Right lobe of liver (tissue), 4 donors: Measurements from ENCODE around the gene FUBP3.

Experiments used
- POLR2A ChIP-seq: fragments of 450-650 bp; IDR thresholded peaks from one replicate; pipeline ENCODE4 v1.6.1; 2017; ENCODE audit warnings: antibody characterized with exemption, mild to moderate bottlenecking
- TF ChIP-seq, protein P1 (sequence below), 4 donors: fragments of 200-600 bp in 3 of 4; fragments of 450-650 bp in 1 of 4; IDR thresholded peaks; one replicate each; pipeline versions ENCODE4 v1.5.1 to v1.8.0; 2016 to 2022; ENCODE audit warnings: antibody characterized with exemption in 4 of 4, mild to moderate bottlenecking in 2 of 4
- donor health status: DM: no; HTN: no; CAD: no.
- donor health status: DM: no; HTN: no; CAD: no.
- donor health status: DM: no; HTN: yes; CAD: no.

DNA sequence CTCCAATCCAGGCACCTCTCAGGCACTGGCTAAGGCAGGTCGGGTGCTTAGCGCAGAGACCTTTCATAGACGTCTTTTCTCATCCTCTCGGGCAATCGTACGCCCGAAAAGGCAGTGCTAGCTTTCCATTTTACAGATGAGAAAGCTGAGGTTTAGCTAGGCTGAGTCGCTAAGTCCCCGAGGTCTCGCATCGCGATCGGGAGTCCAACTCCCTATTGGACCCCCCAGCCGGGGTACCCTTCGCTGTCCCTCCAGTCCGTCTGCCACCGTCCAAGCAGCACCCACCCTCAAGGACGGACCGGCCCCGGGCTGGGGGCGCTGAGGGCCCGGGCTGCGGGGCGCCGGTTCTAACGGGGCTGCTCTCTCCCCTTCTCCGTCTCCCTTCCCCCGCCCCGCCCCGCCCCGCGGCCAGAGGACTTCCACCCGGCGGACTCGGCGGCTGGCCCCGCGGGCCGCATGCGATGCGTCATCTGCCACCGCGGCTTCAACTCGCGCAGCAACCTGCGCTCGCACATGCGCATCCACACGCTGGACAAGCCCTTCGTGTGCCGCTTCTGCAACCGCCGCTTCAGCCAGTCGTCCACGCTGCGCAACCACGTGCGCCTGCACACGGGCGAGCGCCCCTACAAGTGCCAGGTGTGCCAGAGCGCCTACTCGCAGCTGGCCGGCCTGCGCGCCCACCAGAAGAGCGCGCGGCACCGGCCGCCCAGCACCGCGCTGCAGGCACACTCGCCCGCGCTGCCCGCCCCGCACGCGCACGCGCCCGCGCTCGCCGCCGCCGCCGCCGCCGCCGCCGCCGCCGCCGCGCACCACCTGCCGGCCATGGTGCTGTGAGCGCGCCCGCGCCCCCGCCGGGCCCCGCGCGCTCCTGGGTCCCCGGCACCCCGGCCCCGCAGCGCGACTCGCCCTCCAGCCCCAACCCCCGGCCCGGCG lies 101.7 kb downstream of the FUBP3 start:
- TF ChIP-seq, protein P1, sequence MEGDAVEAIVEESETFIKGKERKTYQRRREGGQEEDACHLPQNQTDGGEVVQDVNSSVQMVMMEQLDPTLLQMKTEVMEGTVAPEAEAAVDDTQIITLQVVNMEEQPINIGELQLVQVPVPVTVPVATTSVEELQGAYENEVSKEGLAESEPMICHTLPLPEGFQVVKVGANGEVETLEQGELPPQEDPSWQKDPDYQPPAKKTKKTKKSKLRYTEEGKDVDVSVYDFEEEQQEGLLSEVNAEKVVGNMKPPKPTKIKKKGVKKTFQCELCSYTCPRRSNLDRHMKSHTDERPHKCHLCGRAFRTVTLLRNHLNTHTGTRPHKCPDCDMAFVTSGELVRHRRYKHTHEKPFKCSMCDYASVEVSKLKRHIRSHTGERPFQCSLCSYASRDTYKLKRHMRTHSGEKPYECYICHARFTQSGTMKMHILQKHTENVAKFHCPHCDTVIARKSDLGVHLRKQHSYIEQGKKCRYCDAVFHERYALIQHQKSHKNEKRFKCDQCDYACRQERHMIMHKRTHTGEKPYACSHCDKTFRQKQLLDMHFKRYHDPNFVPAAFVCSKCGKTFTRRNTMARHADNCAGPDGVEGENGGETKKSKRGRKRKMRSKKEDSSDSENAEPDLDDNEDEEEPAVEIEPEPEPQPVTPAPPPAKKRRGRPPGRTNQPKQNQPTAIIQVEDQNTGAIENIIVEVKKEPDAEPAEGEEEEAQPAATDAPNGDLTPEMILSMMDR (IDR thresholded peaks at IDR 0.05), result no peak
- TF ChIP-seq POLR2A, result peak; percentile 31
